ENCODE measurements around the gene UGCG.

- TF ChIP-seq CTCF (conservative IDR thresholded peaks at IDR 0.05; ENCODE audit: low read depth, low read length) (no peak), EZH2 (IDR thresholded peaks at IDR 0.05; ENCODE audit: borderline replicate concordance, low read depth, low read length, poor library complexity, severe bottlenecking) (no peak)
Observed at GRCh38 chr9:111943200-111943599, 46.6 kb downstream of the UGCG start.

Measured in A673 (cell line).